Epithelial cell of proximal tubule (primary cell): Measurements from ENCODE around the gene KLHL30. TPM values are rescaled to one million over a fixed set of nuclear protein-coding genes. Genes with fewer than 3 reads are reported as not detected.

Experiments used
- DNase-seq: peaks from one replicate; pipeline ENCODE4 v3.0.0-alpha.2; 2011; ENCODE audit warnings: low read depth
- H3K4me3 ChIP-seq: 2 replicates; pipeline ENCODE4 v1.5.1; 2011; ENCODE audit warnings: low read depth, mild to moderate bottlenecking, low read length
- total RNA-seq: library from RNA; depleted of rRNA; stranded (reverse); fragments of >200 nt; gene quantifications from 2 replicates; pipeline ENCODE4 v1.2.3, GENCODE V29; 2015
- TF ChIP-seq, protein P1 (sequence below): conservative IDR thresholded peaks from 2 replicates; pipeline ENCODE4 v1.5.1; 2012; ENCODE audit warnings: low read depth, mild to moderate bottlenecking, low read length

Gene KLHL30
- total RNA-seq, 1 donor from 2014 or later, result 1.7 TPM

DNA sequence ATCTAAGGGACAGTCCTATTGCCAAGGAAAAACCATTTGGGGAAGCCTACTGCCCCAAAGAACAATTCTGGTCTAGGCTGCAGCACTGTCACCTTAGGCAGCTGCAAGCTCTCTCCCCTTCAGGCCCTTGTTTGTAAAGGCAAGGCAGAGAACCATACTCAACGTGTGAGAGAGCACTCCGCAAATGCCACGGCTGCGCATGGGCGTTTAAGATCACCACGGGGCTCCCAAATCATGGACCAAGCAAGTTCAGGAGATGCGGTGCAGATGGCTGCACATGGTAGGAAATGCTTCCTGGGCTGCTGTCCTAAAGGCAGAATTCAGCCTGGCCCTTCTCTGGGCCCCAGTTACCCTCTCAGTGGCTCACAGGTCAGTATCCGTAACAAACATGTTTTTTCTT lies 35.8 kb downstream of the KLHL30 start:
- TF ChIP-seq, protein P1, sequence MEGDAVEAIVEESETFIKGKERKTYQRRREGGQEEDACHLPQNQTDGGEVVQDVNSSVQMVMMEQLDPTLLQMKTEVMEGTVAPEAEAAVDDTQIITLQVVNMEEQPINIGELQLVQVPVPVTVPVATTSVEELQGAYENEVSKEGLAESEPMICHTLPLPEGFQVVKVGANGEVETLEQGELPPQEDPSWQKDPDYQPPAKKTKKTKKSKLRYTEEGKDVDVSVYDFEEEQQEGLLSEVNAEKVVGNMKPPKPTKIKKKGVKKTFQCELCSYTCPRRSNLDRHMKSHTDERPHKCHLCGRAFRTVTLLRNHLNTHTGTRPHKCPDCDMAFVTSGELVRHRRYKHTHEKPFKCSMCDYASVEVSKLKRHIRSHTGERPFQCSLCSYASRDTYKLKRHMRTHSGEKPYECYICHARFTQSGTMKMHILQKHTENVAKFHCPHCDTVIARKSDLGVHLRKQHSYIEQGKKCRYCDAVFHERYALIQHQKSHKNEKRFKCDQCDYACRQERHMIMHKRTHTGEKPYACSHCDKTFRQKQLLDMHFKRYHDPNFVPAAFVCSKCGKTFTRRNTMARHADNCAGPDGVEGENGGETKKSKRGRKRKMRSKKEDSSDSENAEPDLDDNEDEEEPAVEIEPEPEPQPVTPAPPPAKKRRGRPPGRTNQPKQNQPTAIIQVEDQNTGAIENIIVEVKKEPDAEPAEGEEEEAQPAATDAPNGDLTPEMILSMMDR, result no peak
- H3K4me3 ChIP-seq, result no peak overlapping the region
- DNase-seq, result no peak

GRCh38 chr2:238174701-238175100 lies 36.2 kb downstream of the KLHL30 start:
- DNase-seq, result no peak
- no peak overlapping the region for H3K4me3 ChIP-seq
- TF ChIP-seq, protein P1, result no peak

DNA sequence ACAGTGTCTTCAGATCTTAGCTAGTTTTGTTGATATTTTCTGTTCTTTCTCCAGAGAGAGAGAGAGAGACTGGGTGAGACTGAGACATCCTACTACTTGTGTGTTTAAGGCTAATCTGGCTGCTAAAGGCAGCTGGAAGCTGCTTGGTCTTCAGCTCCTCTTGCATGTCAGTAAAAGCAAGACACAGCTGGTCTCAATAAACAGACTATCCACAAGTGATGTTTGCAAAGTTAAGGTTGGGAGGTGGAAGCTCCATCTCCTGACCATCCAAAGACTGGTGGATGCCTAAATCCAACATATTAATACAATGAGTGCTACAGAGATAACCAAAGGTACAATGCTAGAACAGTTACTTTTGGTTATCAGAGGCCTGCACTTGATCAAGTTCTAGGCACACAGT lies 38.1 kb downstream of the KLHL30 start:
- no peak overlapping the region for H3K4me3 ChIP-seq
- no peak for DNase-seq
- TF ChIP-seq, protein P1, result no peak

DNA sequence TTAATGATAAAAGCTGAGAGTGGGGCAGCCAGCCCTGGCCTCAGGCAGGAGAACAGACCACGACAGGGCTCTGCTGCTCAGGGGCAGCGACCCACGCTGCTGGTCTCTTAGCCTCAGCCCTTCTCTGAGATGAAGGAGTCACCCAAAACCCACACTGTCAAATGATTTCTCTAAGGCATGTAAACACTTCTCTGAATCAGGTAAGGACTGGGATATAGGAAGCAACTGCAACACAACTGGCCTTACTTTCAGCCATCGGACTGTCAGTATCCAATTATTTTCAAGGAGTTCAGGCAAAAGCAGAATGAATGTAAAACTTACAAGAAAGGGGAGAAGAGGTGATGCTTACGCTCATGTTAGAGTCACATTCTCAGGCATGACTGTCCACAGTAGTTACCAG lies 42.1 kb downstream of the KLHL30 start:
- DNase-seq, result no peak
- TF ChIP-seq, protein P1, result no peak
- H3K4me3 ChIP-seq, result no peak overlapping the region

- H3K4me3 ChIP-seq, result no peak overlapping the region
- no peak for DNase-seq
- TF ChIP-seq, protein P1, result no peak
Observed at GRCh38 chr2:238182362-238182761, 43.9 kb downstream of the KLHL30 start.

DNA sequence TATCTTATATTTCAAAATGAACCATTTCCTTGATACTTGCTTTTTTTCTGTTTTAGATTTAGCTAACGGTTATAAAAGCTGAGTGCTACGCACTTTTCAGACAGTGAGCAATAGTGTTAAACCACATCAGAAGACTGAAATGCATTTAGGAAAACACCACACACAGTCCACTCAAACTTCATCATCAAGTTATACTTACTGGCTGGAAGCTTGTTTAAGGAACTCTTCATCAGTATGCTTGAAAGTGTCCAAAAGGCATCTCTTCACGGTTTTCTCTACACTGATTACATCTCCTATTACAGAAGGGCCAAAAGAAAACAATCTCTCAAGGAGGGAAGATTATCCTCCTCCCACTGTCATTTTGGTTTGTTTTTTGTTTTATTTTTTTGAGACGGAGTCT lies 45.4 kb downstream of the KLHL30 start:
- DNase-seq, result no peak
- no peak overlapping the region for H3K4me3 ChIP-seq
- TF ChIP-seq, protein P1, result no peak

GRCh38 chr2:238187618-238188548 lies 49.4 kb downstream of the KLHL30 start:
- TF ChIP-seq, protein P1, result no peak
- no peak for DNase-seq
- H3K4me3 ChIP-seq, result no peak overlapping the region
